GM18508 (cell line): ENCODE measurements around the gene POLR2E.

Experiments used
- ATAC-seq: cut with Tn5 transposase; IDR thresholded peaks from one replicate; pipeline ENCODE4 v1.9.1; 2021; ENCODE audit warnings: moderate number of reproducible peaks; ENCODE audit not compliant: insufficient read depth, unreplicated experiment

The POLR2E gene

GRCh38 chr19:1082928-1083816 lies 12.0 kb downstream of the POLR2E start:
- ATAC-seq = no peak

GRCh38 chr19:1082165-1082927 lies 12.8 kb downstream of the POLR2E start:
- no peak for ATAC-seq

- no peak for ATAC-seq
Observed at GRCh38 chr19:1081301-1082164, 13.6 kb downstream of the POLR2E start.

DNA sequence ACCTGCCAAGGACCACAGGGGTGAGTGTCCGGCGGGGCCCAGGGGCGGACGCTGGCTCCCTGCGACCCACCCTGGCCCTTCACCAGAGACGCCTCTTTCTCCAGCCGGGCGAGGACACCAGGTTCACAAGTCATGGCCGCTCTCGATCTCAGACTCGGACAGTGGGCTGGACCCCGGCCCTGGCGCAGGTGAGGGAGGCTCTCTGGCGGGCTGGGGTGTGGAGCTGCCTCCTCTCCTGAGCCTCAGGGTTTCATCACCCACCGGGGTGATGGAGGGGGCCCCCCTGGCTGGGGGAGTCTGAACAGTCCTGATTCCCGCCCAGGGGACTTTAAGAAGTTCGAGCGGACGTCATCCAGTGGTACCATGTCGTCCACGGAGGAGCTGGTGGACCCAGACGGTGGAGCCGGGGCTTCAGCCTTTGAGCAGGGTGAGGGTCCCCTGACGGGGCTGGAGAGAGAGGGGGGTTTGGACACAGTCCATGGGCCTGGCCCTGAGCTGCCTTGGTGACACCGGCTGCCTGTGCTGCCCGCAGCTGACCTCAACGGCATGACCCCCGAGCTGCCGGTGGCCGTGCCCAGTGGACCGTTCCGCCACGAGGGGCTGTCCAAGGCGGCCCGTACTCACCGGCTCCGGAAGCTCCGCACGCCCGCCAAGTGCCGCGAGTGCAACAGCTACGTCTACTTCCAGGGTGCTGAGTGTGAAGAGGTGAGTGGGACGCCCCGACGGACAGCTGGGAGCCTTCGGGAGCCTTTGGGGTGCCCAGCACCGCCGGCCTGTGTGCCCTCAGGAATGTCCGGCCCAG lies 14.6 kb downstream of the POLR2E start:
- ATAC-seq = no peak

DNA sequence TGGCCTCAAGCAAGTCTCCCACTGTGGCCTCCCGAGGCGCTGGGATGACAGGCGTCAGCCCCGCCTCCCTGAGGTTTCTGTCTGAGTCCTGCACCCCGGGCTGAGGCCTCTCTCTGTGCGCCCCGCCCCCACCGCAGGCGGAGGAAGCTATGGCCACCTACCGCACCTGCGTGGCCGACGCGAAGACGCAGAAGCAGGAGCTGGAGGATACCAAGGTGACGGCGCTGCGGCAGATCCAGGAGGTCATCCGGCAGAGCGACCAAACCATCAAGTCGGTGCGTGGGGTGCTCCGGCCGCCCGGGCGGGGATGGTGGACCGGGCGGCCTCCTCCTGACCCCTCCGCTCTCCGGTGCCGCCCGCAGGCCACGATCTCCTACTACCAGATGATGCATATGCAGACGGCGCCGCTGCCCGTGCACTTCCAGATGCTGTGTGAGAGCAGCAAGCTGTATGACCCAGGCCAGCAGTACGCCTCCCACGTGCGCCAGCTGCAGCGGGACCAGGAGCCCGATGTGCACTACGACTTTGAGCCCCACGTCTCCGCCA lies 15.5 kb downstream of the POLR2E start:
- no peak for ATAC-seq

DNA sequence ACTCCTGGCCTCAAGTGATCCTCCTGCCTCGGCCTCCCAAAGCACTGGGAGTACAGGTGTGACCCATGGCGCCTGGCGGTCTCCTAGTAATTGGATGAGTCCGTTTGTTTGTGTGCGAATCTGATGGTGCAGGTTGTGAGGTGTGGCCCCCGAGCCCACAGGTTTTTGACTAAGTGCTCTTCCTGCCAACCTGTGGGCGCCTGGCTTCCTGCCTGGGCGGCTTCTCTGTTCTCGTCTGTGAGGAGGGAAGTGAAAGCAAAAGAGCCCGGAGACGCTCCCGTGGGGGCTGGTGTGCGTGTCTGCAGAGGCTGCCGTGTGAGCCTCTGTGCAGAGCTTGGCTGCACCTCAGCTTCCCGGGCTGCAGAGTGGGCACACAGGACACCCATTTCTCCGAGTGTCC lies 18.2 kb downstream of the POLR2E start:
- ATAC-seq = no peak

- no peak for ATAC-seq
Observed at GRCh38 chr19:1076046-1076386, 19.2 kb downstream of the POLR2E start.

DNA sequence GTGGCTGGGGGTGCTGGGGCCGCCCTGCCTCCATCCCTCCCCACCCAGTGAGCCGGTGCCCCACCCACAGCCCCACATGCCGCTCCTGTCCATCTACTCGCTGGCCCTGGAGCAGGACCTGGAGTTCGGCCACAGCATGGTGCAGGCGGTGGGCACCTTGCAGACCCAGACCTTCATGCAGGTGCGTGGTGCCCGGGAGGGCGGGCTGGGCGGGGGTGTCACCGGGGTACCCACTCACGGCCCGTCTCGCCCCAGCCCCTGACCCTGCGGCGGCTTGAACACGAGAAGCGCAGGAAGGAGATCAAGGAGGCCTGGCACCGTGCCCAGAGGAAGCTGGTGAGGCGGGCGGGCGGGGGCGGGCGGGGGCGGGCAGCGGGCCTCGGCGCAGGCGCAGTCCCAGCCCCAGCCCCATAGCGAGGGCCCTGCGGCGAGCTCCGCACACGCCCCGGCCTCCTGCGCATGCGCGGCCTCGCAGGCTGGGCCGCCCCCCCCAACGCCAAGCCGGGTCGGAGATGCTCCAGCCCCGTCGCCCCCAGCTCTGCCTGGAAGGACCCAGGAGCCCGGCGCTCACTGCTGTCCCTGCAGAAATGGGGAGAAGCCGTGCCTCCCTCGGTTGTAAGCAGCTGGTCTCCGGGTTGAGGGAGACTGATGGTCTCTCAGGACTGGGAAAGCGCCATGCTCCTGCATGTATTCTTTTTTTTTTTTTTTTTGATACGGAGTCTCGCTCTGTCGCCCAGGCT lies 20.5 kb downstream of the POLR2E start:
- no peak for ATAC-seq

GRCh38 chr19:1073956-1074517 lies 21.1 kb downstream of the POLR2E start:
- no peak for ATAC-seq

DNA sequence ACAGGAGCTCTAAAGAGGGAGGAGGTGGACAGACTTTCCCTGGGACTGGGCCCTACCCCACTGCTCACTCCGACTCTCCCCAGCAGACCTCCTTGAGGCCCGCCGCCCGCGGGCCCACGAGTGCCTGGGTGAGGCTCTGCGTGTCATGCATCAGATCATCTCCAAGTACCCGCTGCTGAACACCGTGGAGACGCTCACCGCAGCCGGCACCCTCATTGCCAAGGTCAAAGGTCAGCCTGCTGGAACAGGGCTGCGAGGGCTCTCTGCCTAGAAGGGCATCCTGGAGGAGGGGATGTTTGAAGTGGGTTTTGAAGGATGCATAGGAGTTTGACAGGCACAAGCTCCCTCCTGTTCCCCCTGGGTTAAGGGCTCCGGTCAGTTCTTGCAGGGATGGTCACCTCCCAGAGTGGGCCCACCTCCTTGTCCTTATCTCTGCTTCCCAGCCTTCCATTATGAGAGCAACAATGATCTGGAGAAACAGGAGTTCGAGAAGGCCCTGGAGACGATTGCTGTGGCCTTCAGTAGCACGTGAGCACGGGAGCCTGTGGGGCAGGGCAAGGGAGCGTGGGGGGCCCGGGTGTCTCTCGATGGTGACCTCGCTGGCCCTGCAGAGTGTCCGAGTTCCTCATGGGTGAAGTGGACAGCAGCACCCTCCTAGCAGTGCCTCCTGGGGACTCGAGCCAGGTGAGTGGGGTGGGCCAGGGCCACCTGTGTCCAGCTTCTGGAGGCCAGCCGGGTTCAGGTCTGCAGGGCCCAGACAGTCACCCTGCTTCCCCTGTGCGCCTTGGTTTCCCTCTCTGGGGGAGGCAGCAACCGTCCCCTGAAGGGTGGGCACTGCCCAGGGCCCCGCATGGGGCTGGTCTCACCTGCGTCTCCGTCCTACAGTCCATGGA lies 21.9 kb downstream of the POLR2E start:
- no peak for ATAC-seq

GRCh38 chr19:1072371-1073015 lies 22.7 kb downstream of the POLR2E start:
- no peak for ATAC-seq

DNA sequence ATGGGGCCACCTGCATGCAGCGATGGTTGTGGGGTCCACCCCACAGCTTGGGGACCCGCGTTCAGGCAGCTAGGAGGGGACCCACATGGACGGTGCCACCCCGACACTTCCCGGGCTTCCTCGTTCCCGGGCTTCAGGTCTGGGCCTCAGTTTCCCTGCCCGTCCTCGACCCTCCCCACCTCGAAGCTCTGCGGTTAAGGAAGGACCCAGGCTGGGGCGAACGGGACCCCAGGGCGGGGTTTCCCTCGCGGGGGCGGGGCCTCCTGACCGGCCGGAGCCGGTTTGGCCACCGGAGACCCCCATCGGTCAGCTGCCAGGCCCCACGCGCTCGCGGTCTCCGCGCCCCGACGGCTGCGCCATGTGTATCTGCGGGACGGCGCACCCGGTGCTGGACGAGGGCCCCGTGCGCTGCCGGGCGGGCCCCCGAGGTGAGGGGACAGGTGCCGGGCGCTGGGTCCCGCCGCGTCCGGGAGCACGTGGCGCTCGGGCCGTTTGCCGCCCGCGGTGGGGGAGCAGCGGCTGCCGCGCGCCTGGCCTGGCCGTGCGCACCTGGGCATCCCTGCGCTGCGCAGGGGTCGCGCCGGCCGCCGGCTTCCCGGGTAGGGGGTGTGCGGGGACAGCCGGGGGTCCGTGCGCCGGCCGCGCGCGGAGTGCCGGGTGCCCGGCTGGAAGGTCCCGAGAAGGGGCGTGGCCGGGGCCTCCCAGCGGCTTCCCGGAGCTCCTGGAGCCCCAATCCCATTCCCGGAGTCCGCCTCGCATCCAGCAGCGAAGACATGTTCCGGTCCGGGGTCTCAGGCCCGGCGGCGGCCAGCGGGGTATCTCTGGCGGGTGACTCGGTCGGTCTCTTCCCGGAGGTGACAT lies 24.0 kb downstream of the POLR2E start:
- no peak for ATAC-seq

DNA sequence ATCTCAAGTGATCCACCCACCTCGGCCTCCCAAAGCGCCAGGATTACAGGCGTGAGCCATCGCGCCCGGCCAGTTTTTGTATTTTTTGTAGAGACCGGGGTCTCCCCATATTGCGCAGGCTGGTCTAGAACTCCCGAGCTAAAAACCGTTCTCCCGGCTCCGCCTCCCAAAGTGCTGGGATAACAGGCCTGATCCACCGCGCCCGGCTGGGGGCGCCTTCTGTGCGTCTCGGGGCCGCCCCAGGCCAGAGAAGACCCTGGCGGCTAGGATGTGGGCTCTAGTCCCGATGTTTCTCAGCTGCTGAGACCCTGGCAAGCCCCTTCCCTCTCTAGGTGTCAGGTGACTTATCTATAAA lies 24.6 kb downstream of the POLR2E start:
- ATAC-seq = no peak

GRCh38 chr19:1069009-1069779 lies 26.0 kb downstream of the POLR2E start:
- ATAC-seq = no peak
